Nephron progenitor cell (in vitro differentiated cells): ENCODE data around the gene RNF26.
A peak's percentile ranks its signal among the peaks of the same experiment; 100 is the strongest.

Experiments
- DNase-seq: peaks from one replicate; pipeline ENCODE4 v3.0.0; 2021
- H3K27ac Mint-ChIP-seq: 2 replicates; pipeline ENCODE4 v1.8.0; 2021; ENCODE audit warnings: mild to moderate bottlenecking, moderate library complexity, mixed read lengths
- H3K27me3 Mint-ChIP-seq: 2 replicates; pipeline ENCODE4 v1.8.0; 2021; ENCODE audit warnings: mild to moderate bottlenecking, low read depth, mixed read lengths; ENCODE audit not compliant: poor library complexity
- H3K36me3 Mint-ChIP-seq: 2 replicates; pipeline ENCODE4 v1.8.0; 2021; ENCODE audit warnings: low read depth, mixed read lengths
- H3K4me1 Mint-ChIP-seq: 2 replicates; pipeline ENCODE4 v1.8.0; 2021; ENCODE audit warnings: mixed read lengths
- H3K4me3 Mint-ChIP-seq: 2 replicates; pipeline ENCODE4 v1.8.0; 2021; ENCODE audit warnings: mild to moderate bottlenecking, moderate library complexity, mixed read lengths
- H3K9me3 Mint-ChIP-seq: 2 replicates; pipeline ENCODE4 v1.8.0; 2021; ENCODE audit warnings: mild to moderate bottlenecking, moderate library complexity, mixed read lengths
- TF ChIP-seq, protein P1 (sequence below): fragments of 200-600 bp; sonication (generic); IDR thresholded peaks from 2 replicates; pipeline ENCODE4 v1.5.0; 2021; ENCODE audit warnings: antibody characterized with exemption

The RNF26 gene

GRCh38 chr11:119309953-119310681 is 24.2 kb upstream of the RNF26 start:
- Mint-ChIP-seq H3K9me3 (no peaks in the 10 kb centered on the region), H3K4me3 (no peak overlapping the region), H3K4me1 (peaks cover 20% of the 10 kb centered on the region), H3K36me3 (peaks cover 15% of the 10 kb centered on the region), H3K27ac (no peak overlapping the region), H3K27me3 (peaks cover 11% of the 10 kb centered on the region)
- TF ChIP-seq, protein P1, sequence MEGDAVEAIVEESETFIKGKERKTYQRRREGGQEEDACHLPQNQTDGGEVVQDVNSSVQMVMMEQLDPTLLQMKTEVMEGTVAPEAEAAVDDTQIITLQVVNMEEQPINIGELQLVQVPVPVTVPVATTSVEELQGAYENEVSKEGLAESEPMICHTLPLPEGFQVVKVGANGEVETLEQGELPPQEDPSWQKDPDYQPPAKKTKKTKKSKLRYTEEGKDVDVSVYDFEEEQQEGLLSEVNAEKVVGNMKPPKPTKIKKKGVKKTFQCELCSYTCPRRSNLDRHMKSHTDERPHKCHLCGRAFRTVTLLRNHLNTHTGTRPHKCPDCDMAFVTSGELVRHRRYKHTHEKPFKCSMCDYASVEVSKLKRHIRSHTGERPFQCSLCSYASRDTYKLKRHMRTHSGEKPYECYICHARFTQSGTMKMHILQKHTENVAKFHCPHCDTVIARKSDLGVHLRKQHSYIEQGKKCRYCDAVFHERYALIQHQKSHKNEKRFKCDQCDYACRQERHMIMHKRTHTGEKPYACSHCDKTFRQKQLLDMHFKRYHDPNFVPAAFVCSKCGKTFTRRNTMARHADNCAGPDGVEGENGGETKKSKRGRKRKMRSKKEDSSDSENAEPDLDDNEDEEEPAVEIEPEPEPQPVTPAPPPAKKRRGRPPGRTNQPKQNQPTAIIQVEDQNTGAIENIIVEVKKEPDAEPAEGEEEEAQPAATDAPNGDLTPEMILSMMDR = no peak
- no peak for DNase-seq

GRCh38 chr11:119310682-119311052 is 23.7 kb upstream of the RNF26 start:
- TF ChIP-seq, protein P1 = no peak
- Mint-ChIP-seq H3K4me1 (peaks cover 24% of the 10 kb centered on the region), H3K27ac (peak overlapping the region; percentile 22), H3K4me3 (no peak overlapping the region), H3K9me3 (no peaks in the 10 kb centered on the region), H3K27me3 (peaks cover 16% of the 10 kb centered on the region), H3K36me3 (peaks cover 12% of the 10 kb centered on the region)
- no peak for DNase-seq

DNA sequence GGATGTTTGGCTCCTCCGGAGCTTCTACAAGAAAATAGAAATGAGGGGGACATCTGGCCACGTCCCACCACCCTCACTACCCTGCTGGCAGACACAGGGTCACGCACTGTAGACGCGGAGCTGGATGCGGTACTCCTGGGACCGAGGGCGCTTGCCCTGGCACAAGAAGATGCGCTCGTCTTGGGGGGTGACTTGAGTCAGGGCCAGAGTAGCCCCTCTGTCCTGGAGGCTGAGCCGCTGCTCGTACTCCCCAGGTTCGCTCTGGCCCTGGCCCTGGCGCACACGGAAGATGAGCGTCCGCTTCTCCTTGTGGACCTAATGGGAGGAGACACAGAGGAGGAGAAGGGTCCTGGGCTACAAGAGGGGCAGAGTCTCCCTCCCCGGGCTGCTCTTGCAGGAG is 19.6 kb upstream of the RNF26 start:
- H3K27ac Mint-ChIP-seq = no peak overlapping the region
- peaks cover 3% of the 10 kb centered on the region for H3K36me3 Mint-ChIP-seq

GRCh38 chr11:119315131-119316015 is 19.0 kb upstream of the RNF26 start:
- peak overlapping the region; percentile 70 for H3K4me3 Mint-ChIP-seq
- H3K27me3 Mint-ChIP-seq = peaks cover 26% of the 10 kb centered on the region
- peak; percentile 46 for DNase-seq
- TF ChIP-seq, protein P1 = no peak
- no peaks in the 10 kb centered on the region for H3K9me3 Mint-ChIP-seq
- no peak overlapping the region for H3K27ac Mint-ChIP-seq
- H3K4me1 Mint-ChIP-seq = peaks cover 35% of the 10 kb centered on the region
- H3K36me3 Mint-ChIP-seq = no peaks in the 10 kb centered on the region

More for the DNA sequence above, 19.6 kb upstream of the RNF26 start:
- TF ChIP-seq, protein P1 = no peak
- DNase-seq = no peak
- Mint-ChIP-seq H3K4me3 (peak overlapping the region; percentile 57), H3K4me1 (peaks cover 28% of the 10 kb centered on the region), H3K27me3 (peaks cover 24% of the 10 kb centered on the region), H3K9me3 (no peaks in the 10 kb centered on the region)

GRCh38 chr11:119316016-119316728 is 18.2 kb upstream of the RNF26 start:
- peak overlapping the region; percentile 75 for H3K4me3 Mint-ChIP-seq
- no peak overlapping the region for H3K27ac Mint-ChIP-seq
- H3K9me3 Mint-ChIP-seq = no peaks in the 10 kb centered on the region
- DNase-seq = no peak
- TF ChIP-seq, protein P1 = no peak
- H3K27me3 Mint-ChIP-seq = peaks cover 26% of the 10 kb centered on the region
- no peaks in the 10 kb centered on the region for H3K36me3 Mint-ChIP-seq
- H3K4me1 Mint-ChIP-seq = peaks cover 37% of the 10 kb centered on the region
